ENCODE measurements around the gene MAOA. TPM values are rescaled to one million over a fixed set of nuclear protein-coding genes. Genes with fewer than 3 reads are reported as not detected.
A peak's percentile ranks its signal among the peaks of the same experiment; 100 is the strongest.
"Not testable (repeated sequence)": the region's sequence is repeated elsewhere in the genome, so short reads cannot be mapped to it uniquely, and the experiment has no call there.

MAOA gene
- 7.5 and 11.8 TPM in 2 replicates for total RNA-seq

GRCh38 chrX:43656005-43656494 is at the start of gene MAOA:
TSS of gene MAOA (plus strand) at chrX:43656299. CDS start at chrX:43656342, 43 bp downstream.
- DNase-seq (ENCODE audit: extremely low read depth, low read depth, low spot score), result no peak

GRCh38 chrX:43612400-43612799 is 43.7 kb upstream of the MAOA start:
- DNase-seq (ENCODE audit: extremely low read depth, low read depth, low spot score), result no peak

GRCh38 chrX:43615660-43616059 is 40.4 kb upstream of the MAOA start:
- no peak for DNase-seq (ENCODE audit: extremely low read depth, low read depth, low spot score)

- no peak for DNase-seq (ENCODE audit: extremely low read depth, low read depth, low spot score)
Observed at GRCh38 chrX:43618366-43619205, 37.5 kb upstream of the MAOA start.

- not testable (repeated sequence) for DNase-seq (ENCODE audit: extremely low read depth, low read depth, low spot score)
Observed at GRCh38 chrX:43619861-43620260, 36.2 kb upstream of the MAOA start.

GRCh38 chrX:43627147-43627546 is 29.0 kb upstream of the MAOA start:
- DNase-seq (ENCODE audit: extremely low read depth, low read depth, low spot score), result no peak

GRCh38 chrX:43627669-43628068 is 28.4 kb upstream of the MAOA start:
- DNase-seq (ENCODE audit: extremely low read depth, low read depth, low spot score), result no peak

- no peak for DNase-seq (ENCODE audit: extremely low read depth, low read depth, low spot score)
Observed at GRCh38 chrX:43629229-43629628, 26.9 kb upstream of the MAOA start.

- DNase-seq (ENCODE audit: extremely low read depth, low read depth, low spot score), result no peak
Observed at GRCh38 chrX:43631841-43632240, 24.3 kb upstream of the MAOA start.

GRCh38 chrX:43633081-43633480 is 23.0 kb upstream of the MAOA start:
- no peak for DNase-seq (ENCODE audit: extremely low read depth, low read depth, low spot score)

- DNase-seq (ENCODE audit: extremely low read depth, low read depth, low spot score), result no peak
Observed at GRCh38 chrX:43633757-43634156, 22.3 kb upstream of the MAOA start.

- no peak for DNase-seq (ENCODE audit: extremely low read depth, low read depth, low spot score)
Observed at GRCh38 chrX:43640482-43640881, 15.6 kb upstream of the MAOA start.

GRCh38 chrX:43641691-43642090 is 14.4 kb upstream of the MAOA start:
- DNase-seq (ENCODE audit: extremely low read depth, low read depth, low spot score), result no peak

GRCh38 chrX:43643201-43643600 is 12.9 kb upstream of the MAOA start:
- DNase-seq (ENCODE audit: extremely low read depth, low read depth, low spot score), result no peak

GRCh38 chrX:43643662-43644061 is 12.4 kb upstream of the MAOA start:
- no peak for DNase-seq (ENCODE audit: extremely low read depth, low read depth, low spot score)

GRCh38 chrX:43644124-43644701 is 11.9 kb upstream of the MAOA start:
- no peak for DNase-seq (ENCODE audit: extremely low read depth, low read depth, low spot score)

GRCh38 chrX:43646800-43647199 is 9.3 kb upstream of the MAOA start:
- DNase-seq (ENCODE audit: extremely low read depth, low read depth, low spot score), result no peak

GRCh38 chrX:43654431-43655150 is 1.5 kb upstream of the MAOA start:
- peak; percentile 44 for DNase-seq (ENCODE audit: extremely low read depth, low read depth, low spot score)

GRCh38 chrX:43655151-43656004 is 721 bp upstream of the MAOA start:
- no peak for DNase-seq (ENCODE audit: extremely low read depth, low read depth, low spot score)

GRCh38 chrX:43657671-43658070 is 1.6 kb downstream of the MAOA start:
- DNase-seq (ENCODE audit: extremely low read depth, low read depth, low spot score), result no peak

Data from glomerular endothelial cell (primary cell).